ENCODE measurements around the gene NIF3L1. TPM values are rescaled to one million over a fixed set of nuclear protein-coding genes. Genes with fewer than 3 reads are reported as not detected.
A peak's percentile ranks its signal among the peaks of the same experiment; 100 is the strongest.

Gene NIF3L1
- total and polyA plus RNA-seq, 2 of the 13 experiments (the other 11 are each of a cell fraction or from before 2014, with no cell fraction given): 67.9 to 75.2 TPM

DNA sequence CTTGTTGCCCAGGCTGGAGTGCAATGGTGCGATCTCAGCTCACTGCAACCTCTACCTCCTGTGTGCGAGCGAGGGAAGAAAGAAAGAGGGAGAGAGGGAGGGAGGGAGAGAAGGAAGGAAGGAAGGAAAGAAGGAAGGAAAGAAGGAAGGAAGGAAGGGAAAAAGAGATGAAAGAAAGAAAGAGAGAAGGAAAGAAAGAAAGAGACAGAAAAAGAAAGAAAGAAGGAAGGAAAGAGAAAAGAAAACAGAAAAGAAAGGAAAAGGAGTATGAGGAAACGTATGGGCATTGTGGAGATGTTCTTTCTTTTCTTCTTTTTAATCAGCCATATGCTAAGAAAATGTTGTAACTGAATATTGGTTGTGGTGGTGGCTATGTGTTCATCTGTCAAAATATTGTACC, 41.2 kb upstream of the NIF3L1 start:
- no peak for FAIRE-seq
- H3K9ac ChIP-seq (ENCODE audit: insufficient read depth, low read depth, low read length): no peak overlapping the region
- 80% methylated on average over 4 of the region's 4 CpGs for WGBS (ENCODE audit: low lambda C conversion rate)

More for the DNA sequence above, 41.2 kb upstream of the NIF3L1 start:
- ChIA-PET POLR2A (interaction anchor here (2.2 kb wide), 1 partner anchor 16 kb away, joined by 16 read pairs; the partner anchor contains the start of gene CLK1), CTCF (ENCODE audit: low intra/inter-chr PET ratio, low total read pairs) (no interaction called here)
- no peak for TF ChIP-seq ZNF10 (CRISPR knock-in tag; IDR thresholded peaks at IDR 0.05; ENCODE audit: borderline replicate concordance, low read depth)
- TF ChIP-seq PLRG1 (conservative IDR thresholded peaks at IDR 0.05): 0 out of 2 replicates have a peak, but pooled peaks have one; percentile 56
- no peak for TF ChIP-seq HNF4A (CRISPR knock-in tag; IDR thresholded peaks at IDR 0.05)
- TF ChIP-seq KDM3A (CRISPR knock-in tag; IDR thresholded peaks at IDR 0.05; ENCODE audit: low read depth): no peak
- no peak for TF ChIP-seq MYC (CRISPR knock-in tag; IDR thresholded peaks at IDR 0.05; ENCODE audit: borderline replicate concordance)
- TF ChIP-seq SRSF9 (IDR thresholded peaks at IDR 0.05; ENCODE audit: borderline replicate concordance, insufficient read depth, low read depth, low read length, poor library complexity, severe bottlenecking): no peak
- TF ChIP-seq, protein P1, sequence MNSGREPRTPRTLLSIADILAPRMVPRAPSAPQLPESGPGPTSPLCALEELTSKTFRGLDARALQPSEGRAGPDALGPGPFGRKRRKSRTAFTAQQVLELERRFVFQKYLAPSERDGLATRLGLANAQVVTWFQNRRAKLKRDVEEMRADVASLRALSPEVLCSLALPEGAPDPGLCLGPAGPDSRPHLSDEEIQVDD (CRISPR knock-in tag; IDR thresholded peaks at IDR 0.05; ENCODE audit: borderline replicate concordance): no peak
- no peak for TF ChIP-seq HHEX (CRISPR knock-in tag; IDR thresholded peaks at IDR 0.05)
- no peak for TF ChIP-seq ZNF75D (CRISPR knock-in tag; IDR thresholded peaks at IDR 0.05; ENCODE audit: borderline replicate concordance)
- TF ChIP-seq, protein P2, sequence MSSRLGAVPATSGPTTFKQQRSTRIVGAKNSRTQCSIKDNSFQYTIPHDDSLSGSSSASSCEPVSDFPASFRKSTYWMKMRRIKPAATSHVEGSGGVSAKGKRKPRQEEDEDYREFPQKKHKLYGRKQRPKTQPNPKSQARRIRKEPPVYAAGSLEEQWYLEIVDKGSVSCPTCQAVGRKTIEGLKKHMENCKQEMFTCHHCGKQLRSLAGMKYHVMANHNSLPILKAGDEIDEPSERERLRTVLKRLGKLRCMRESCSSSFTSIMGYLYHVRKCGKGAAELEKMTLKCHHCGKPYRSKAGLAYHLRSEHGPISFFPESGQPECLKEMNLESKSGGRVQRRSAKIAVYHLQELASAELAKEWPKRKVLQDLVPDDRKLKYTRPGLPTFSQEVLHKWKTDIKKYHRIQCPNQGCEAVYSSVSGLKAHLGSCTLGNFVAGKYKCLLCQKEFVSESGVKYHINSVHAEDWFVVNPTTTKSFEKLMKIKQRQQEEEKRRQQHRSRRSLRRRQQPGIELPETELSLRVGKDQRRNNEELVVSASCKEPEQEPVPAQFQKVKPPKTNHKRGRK (CRISPR knock-in tag; IDR thresholded peaks at IDR 0.05): peak; percentile 68; the same call in 1 of the 2 replicates
- no peak for ATAC-seq
- in situ Hi-C loops (cut with HindIII; ENCODE audit: extremely low pct_ligation_motif_present, low pct_unique_long_range_greater_than_20kb): no loop called here
- Histone ChIP-seq H3K36me3 (replicated peaks in 1 of 2; ENCODE audit: control insufficient read depth in 1 of 2, insufficient read depth in 2 of 2, low read length in 2 of 2) (peaks cover 5 to 18% of the 10 kb centered on the region in 2 experiments), H3K79me2 (ENCODE audit: insufficient read depth, low read length) (no peaks in the 10 kb centered on the region), H3K9me3 (ENCODE audit: low read length) (no peaks in the 10 kb centered on the region), H3K4me2 (ENCODE audit: low read depth, low read length) (no peak overlapping the region), H3K27ac (ENCODE audit: extremely low read length, insufficient read depth, low read length) (no peak overlapping the region), H2AFZ (ENCODE audit: low read length) (no peak overlapping the region), H3K4me1 (ENCODE audit: insufficient read depth, low read length) (peaks cover 18% of the 10 kb centered on the region), H3K27me3 (ENCODE audit: control insufficient read depth in 1 of 2, insufficient read depth in 2 of 2, low read length in 2 of 2) (no peaks in the 10 kb centered on the region), H4K20me1 (ENCODE audit: insufficient read depth, low read length) (0 out of 2 replicates have a peak, but pooled peaks cover 6% of the 10 kb centered on the region), H3K4me3 (replicated peaks in 1 of 3; ENCODE audit: insufficient read depth in 1 of 3, low read depth in 2 of 3, low read length in 3 of 3) (no peak overlapping the region)
- no peak for DNase-seq (ENCODE audit: low spot score)
- no TSS peak for BruUV-seq (replicated peaks)
- intact Hi-C loops (cut with micrococcal nuclease; ENCODE audit: unreplicated experiment): no loop called here
